B cell (primary cell): ENCODE measurements around the gene LRRC57. TPM values are rescaled to one million over a fixed set of nuclear protein-coding genes. Genes with fewer than 3 reads are reported as not detected.

Experiments used
- ATAC-seq: fragments of 200-7000 bp; cut with Tn5 transposase; one replicate; pipeline ENCODE4 v1.10.0; 2021; ENCODE audit warnings: low read depth, mild to moderate bottlenecking, moderate number of reproducible peaks, moderate library complexity
- CTCF ChIA-PET: fragments of 350-600 bp; sonication (Branson Sonifier 250); formaldehyde crosslinking; loops from one replicate; lab custom pipeline; 2021; ENCODE audit warnings: antibody characterized with exemption, inconsistent platforms; lab: Charles Lee
- POLR2A ChIA-PET: fragments of 350-600 bp; sonication (Branson Sonifier 250); formaldehyde crosslinking; loops from one replicate; lab custom pipeline; 2021; ENCODE audit warnings: antibody characterized with exemption; lab: Charles Lee
- DNase-seq: peaks from one replicate; pipeline ENCODE4 v3.0.0; 2013
- H2AFZ ChIP-seq: 2 replicates; pipeline ENCODE4 v1.6.1; 2012; ENCODE audit warnings: mild to moderate bottlenecking, low read depth, low read length; ENCODE audit not compliant: insufficient read depth, poor library complexity, severe bottlenecking
- H3K27ac ChIP-seq, 2 donors: 1 replicate in 1 of 2; 2 replicates in 1 of 2; pipeline ENCODE4 v1.5.1; 2012 to 2013; ENCODE audit warnings: low read length in 2 of 2, mild to moderate bottlenecking in 2 of 2, moderate library complexity in 1 of 2
- H3K27me3 ChIP-seq, 4 experiments: fragments of 200-600 bp in 1 of 4; sonication (generic) in 1 of 4; replicated peaks in 1 of 4; 1 replicate in 2 of 4; 2 replicates in 2 of 4; pipeline versions ENCODE4 v1.6.1 to v1.7.0; 2013 to 2016; ENCODE audit warnings: low read length in 3 of 4, mild to moderate bottlenecking in 2 of 4, mixed read lengths in 1 of 4, moderate library complexity in 1 of 4; ENCODE audit not compliant: insufficient read depth in 4 of 4, control insufficient read depth in 3 of 4; ENCODE audit errors: control extremely low read depth in 1 of 4
- H3K36me3 ChIP-seq, 2 experiments: replicated peaks in 1 of 2; 1 replicate in 1 of 2; 2 replicates in 1 of 2; pipeline versions ENCODE4 v1.6.1 to v1.7.1; 2013; ENCODE audit warnings: low read length in 1 of 2; ENCODE audit not compliant: insufficient read depth in 2 of 2, control insufficient read depth in 1 of 2; ENCODE audit errors: control extremely low read depth in 1 of 2, extremely low read depth in 1 of 2
- H3K4me1 ChIP-seq, 2 donors: fragments of 200-600 bp in 1 of 2; sonication (generic) in 1 of 2; 1 replicate in 1 of 2; 2 replicates in 1 of 2; pipeline versions ENCODE4 v1.5.1 to v1.6.1; 2013 to 2017; ENCODE audit warnings: low read length in 2 of 2; ENCODE audit not compliant: control insufficient read depth in 2 of 2, insufficient read depth in 2 of 2
- H3K4me2 ChIP-seq: replicated peaks from 2 replicates; pipeline ENCODE3; 2012; ENCODE audit warnings: mild to moderate bottlenecking, low read depth, low read length; ENCODE audit not compliant: poor library complexity, severe bottlenecking
- H3K4me3 ChIP-seq, 5 experiments: fragments of 200-600 bp in 1 of 5; sonication (generic) in 1 of 5; 1 replicate in 3 of 5; 2 replicates in 2 of 5; pipeline versions ENCODE4 v1.5.1 to v1.7.0; 2011 to 2016; ENCODE audit warnings: low read length in 4 of 5, mild to moderate bottlenecking in 4 of 5, low read depth in 2 of 5, control low read depth in 1 of 5, moderate library complexity in 1 of 5; ENCODE audit not compliant: insufficient read depth in 1 of 5; ENCODE audit errors: control extremely low read depth in 1 of 5, extremely low read depth in 1 of 5
- H3K79me2 ChIP-seq: fragments of 200-600 bp; sonication (generic); one replicate; pipeline ENCODE4 v1.6.0; 2016; ENCODE audit warnings: low read length; ENCODE audit not compliant: control insufficient read depth, insufficient read depth
- H3K9ac ChIP-seq: fragments of 200-600 bp; sonication (generic); 2 replicates; pipeline ENCODE4 v1.6.1; 2017; ENCODE audit warnings: mild to moderate bottlenecking, low read length, moderate library complexity
- H3K9me3 ChIP-seq, 3 donors: one replicate each; pipeline versions ENCODE4 v1.6.1 to v1.7.1; 2013; ENCODE audit warnings: low read length in 2 of 3; ENCODE audit not compliant: control insufficient read depth in 2 of 3, insufficient read depth in 1 of 3; ENCODE audit errors: control extremely low read depth in 1 of 3
- H4K20me1 ChIP-seq: 2 replicates; pipeline ENCODE4 v1.6.0; 2012; ENCODE audit warnings: mild to moderate bottlenecking, low read length; ENCODE audit not compliant: insufficient read depth, control insufficient read depth, poor library complexity, severe bottlenecking
- H3K27ac Mint-ChIP-seq: one replicate; pipeline ENCODE4 v1.8.0; 2021; ENCODE audit warnings: mixed read lengths
- H3K27me3 Mint-ChIP-seq: one replicate; pipeline ENCODE4 v1.8.0; 2021; ENCODE audit warnings: mixed read lengths
- H3K4me1 Mint-ChIP-seq: one replicate; pipeline ENCODE4 v1.8.0; 2021; ENCODE audit warnings: mixed read lengths
- H3K4me3 Mint-ChIP-seq: one replicate; pipeline ENCODE4 v1.8.0; 2021; ENCODE audit warnings: mixed read lengths
- H3K9me3 Mint-ChIP-seq: one replicate; pipeline ENCODE4 v1.8.0; 2022; ENCODE audit warnings: mixed read lengths; ENCODE audit not compliant: insufficient read depth
- EZH2 ChIP-seq: IDR thresholded peaks from 2 replicates; pipeline ENCODE4 v1.6.1; 2012; ENCODE audit warnings: borderline replicate concordance, low read depth, mild to moderate bottlenecking, moderate library complexity, low read length; ENCODE audit not compliant: insufficient read depth, poor library complexity, severe bottlenecking
- WGBS: methylation state at CpG from one replicate; pipeline ENCODE4 v1.1.5; 2013; ENCODE audit warnings: missing lambda C conversion rate; ENCODE audit not compliant: insufficient coverage; 5-methylcytosine and 5-hydroxymethylcytosine counted together
- intact Hi-C: fragments of 100-400 bp; cut with micrococcal nuclease; formaldehyde crosslinking; loops from one replicate; pipeline ENCODE4 v1.10.0; 2022
- polyA plus RNA-seq: library from polyadenylated mRNA; depleted of rRNA; stranded (reverse); fragments of >200 nt; gene quantifications from 2 replicates; pipeline ENCODE4 v1.2.3, GENCODE V29; 2012
- total RNA-seq, 2 donors: library from RNA; stranded (reverse); fragments of 120-200 nt in 1 of 2; gene quantifications; 1 replicate in 1 of 2; 2 replicates in 1 of 2; pipeline versions ENCODE4 v1.2.3 to v1.2.4, GENCODE V29; 2013 to 2022
- TF ChIP-seq, protein P1 (sequence below): fragments of 200-600 bp; IDR thresholded peaks from one replicate; pipeline ENCODE4 v1.8.0; 2022; ENCODE audit warnings: antibody characterized with exemption, mild to moderate bottlenecking

LRRC57 gene
- total and polyA plus RNA-seq, 2 donors (not counting 1 experiment from before 2014, with no cell fraction given), result 13.9 to 25.4 TPM

DNA sequence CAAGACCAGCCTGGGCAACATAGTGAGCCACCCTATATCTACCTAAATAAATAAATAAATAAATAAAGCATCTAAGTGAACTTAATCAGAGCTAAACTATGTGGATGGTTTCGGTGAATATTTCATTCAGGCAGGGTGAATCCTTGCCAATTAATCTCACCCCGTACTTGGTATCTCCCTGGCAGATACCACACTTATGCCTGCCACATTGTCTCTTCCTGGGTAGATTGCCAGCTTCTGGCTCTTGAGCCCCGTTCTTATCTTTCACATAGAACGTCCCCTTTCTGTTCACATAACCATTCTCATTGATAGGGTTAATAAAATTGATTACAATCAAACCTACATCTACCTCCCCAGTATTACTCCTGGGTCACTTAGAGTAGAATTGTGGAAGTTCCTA, 46.1 kb downstream of the LRRC57 start:
- Histone ChIP-seq H3K9ac (peak overlapping the region; percentile 4), H3K9me3 (no peaks in the 10 kb centered on the region), H3K4me2 (peak overlapping the region; percentile 32), H3K4me1 (peaks cover 62 to 74% of the 10 kb centered on the region in 2 donors), H2AFZ (no peak overlapping the region), H3K27ac (peak overlapping the region; percentile 26 to 61), H3K79me2 (peaks cover 92% of the 10 kb centered on the region), H3K27me3 (no peaks in the 10 kb centered on the region), H3K4me3 (no peak overlapping the region), H3K36me3 (peaks cover 0 to 11% of the 10 kb centered on the region in 2 experiments), H4K20me1 (peaks cover 7% of the 10 kb centered on the region)
- peak; percentile 29 for DNase-seq
- Mint-ChIP-seq H3K27ac (peak overlapping the region; percentile 82), H3K4me1 (peaks cover 73% of the 10 kb centered on the region), H3K4me3 (peak overlapping the region; percentile 53), H3K9me3 (no peaks in the 10 kb centered on the region), H3K27me3 (no peaks in the 10 kb centered on the region)
- POLR2A ChIA-PET, result interaction anchor here (0.7 kb wide), 1 partner anchor 9 kb away, joined by 4 read pairs; no protein-coding TSS in a partner anchor
- TF ChIP-seq, protein P1, sequence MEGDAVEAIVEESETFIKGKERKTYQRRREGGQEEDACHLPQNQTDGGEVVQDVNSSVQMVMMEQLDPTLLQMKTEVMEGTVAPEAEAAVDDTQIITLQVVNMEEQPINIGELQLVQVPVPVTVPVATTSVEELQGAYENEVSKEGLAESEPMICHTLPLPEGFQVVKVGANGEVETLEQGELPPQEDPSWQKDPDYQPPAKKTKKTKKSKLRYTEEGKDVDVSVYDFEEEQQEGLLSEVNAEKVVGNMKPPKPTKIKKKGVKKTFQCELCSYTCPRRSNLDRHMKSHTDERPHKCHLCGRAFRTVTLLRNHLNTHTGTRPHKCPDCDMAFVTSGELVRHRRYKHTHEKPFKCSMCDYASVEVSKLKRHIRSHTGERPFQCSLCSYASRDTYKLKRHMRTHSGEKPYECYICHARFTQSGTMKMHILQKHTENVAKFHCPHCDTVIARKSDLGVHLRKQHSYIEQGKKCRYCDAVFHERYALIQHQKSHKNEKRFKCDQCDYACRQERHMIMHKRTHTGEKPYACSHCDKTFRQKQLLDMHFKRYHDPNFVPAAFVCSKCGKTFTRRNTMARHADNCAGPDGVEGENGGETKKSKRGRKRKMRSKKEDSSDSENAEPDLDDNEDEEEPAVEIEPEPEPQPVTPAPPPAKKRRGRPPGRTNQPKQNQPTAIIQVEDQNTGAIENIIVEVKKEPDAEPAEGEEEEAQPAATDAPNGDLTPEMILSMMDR, result no peak
- no peak for TF ChIP-seq EZH2
- no peak for ATAC-seq
- intact Hi-C loops, result no loop called here
- CTCF ChIA-PET, result interaction anchor here (0.6 to 1.3 kb wide), 2 partner anchors 12 to 14 kb away, joined by 3 read pairs; no protein-coding TSS in a partner anchor
- 67% methylated on average over 1 of the region's 4 CpGs for WGBS

DNA sequence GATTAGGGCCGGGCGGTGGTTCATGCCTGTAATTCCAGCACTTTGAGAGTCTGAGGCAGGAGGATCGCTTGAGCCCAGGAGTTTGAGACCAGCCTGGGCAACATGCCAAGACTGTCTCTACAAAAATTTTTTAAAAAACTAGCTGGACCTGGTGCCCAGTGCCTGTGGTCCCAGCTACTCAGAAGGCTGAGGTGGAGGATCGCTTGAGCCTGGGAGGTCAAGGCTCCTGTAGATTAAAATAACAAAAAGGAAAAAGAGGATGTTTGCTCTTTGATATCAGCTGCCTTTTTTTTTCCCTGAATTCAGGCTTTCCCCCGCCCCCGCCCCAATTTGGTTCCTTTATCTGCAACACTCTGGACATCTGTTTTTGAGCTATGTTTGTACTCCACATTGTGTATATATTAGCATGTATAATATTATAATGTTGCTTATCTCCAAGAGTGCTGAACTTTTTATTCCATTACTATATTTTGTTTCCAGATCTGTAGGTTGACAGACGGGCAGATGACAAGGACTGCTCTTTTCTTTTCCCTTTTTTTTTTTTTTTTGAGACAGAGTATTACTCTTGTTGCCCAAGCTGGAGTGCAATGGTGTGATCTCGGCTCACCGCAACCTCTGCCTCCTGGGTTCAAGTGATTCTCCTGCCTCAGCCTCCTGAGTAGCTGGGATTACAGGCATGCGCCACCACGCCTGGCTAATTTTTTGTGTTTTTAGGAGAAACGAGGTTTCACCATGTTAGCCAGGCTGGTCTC, 48.6 kb downstream of the LRRC57 start:
- Mint-ChIP-seq H3K27ac (peak overlapping the region; percentile 84), H3K4me3 (no peak overlapping the region)
- no peak overlapping the region for H3K9ac ChIP-seq

More for the DNA sequence above, 48.6 kb downstream of the LRRC57 start:
- Histone ChIP-seq H4K20me1 (no peaks in the 10 kb centered on the region), H3K4me2 (peak overlapping the region; percentile 15), H3K4me3 (no peak overlapping the region), H3K4me1 (peaks cover 67 to 77% of the 10 kb centered on the region in 2 donors), H3K27me3 (no peaks in the 10 kb centered on the region), H3K9me3 (no peaks in the 10 kb centered on the region), H3K79me2 (peaks cover 92% of the 10 kb centered on the region), H3K27ac (peak overlapping the region in 1 of 2 donors; percentile 61), H2AFZ (no peak overlapping the region), H3K36me3 (peaks cover 0 to 8% of the 10 kb centered on the region in 2 experiments)
- Mint-ChIP-seq H3K9me3 (no peaks in the 10 kb centered on the region), H3K4me1 (peaks cover 83% of the 10 kb centered on the region), H3K27me3 (no peaks in the 10 kb centered on the region)
- intact Hi-C loops, result loop anchor here (10.0 kb wide), 1 partner anchor 225 kb away; the partner anchor contains the start of genes GANC and TMEM87A
- 81% methylated on average over 5 of the region's 12 CpGs for WGBS
- no peak for ATAC-seq
- ChIA-PET CTCF (no interaction called here), POLR2A (interaction anchor here (0.6 to 1.1 kb wide), 2 partner anchors 9 to 227 kb away, joined by 3 to 5 read pairs; partner anchors contain the start of genes TMEM87A and ZNF106)
- no peak for DNase-seq
- TF ChIP-seq EZH2, result no peak
- TF ChIP-seq, protein P1, result no peak
